Motor neuron (in vitro differentiated cells): ENCODE results near the gene OXNAD1. TPM values are rescaled to one million over a fixed set of nuclear protein-coding genes. Genes with fewer than 3 reads are reported as not detected.
"Not testable (repeated sequence)": the region's sequence is repeated elsewhere in the genome, so short reads cannot be mapped to it uniquely, and the experiment has no call there.

Experiments
- ATAC-seq, 8 experiments: fragments of 200-7000 bp; cut with Tn5 transposase; replicated peaks in 6 of 8; 2 replicates each; pipeline ENCODE4 v1.8.0; 2021; ENCODE audit warnings: mild to moderate bottlenecking in 8 of 8, moderate library complexity in 8 of 8
- H3K27ac ChIP-seq, 2 donors: fragments of 250-450 bp; sonication (Bioruptor Pico); 2 replicates each; pipeline ENCODE4 v1.9.0; 2021; ENCODE audit warnings: antibody characterized with exemption in 2 of 2, mild to moderate bottlenecking in 2 of 2, moderate library complexity in 1 of 2
- H3K4me1 ChIP-seq, 2 donors: fragments of 250-450 bp; sonication (Bioruptor Pico); replicated peaks in 1 of 2; 2 replicates each; pipeline ENCODE4 v1.6.1; 2021; ENCODE audit warnings: antibody characterized with exemption in 2 of 2, mild to moderate bottlenecking in 2 of 2, moderate library complexity in 1 of 2
- H3K4me3 ChIP-seq, 5 donors: fragments of 250-450 bp; sonication (Bioruptor Pico); 2 replicates each; pipeline ENCODE4 v1.9.0; 2021; ENCODE audit warnings: antibody characterized with exemption in 5 of 5, mild to moderate bottlenecking in 5 of 5, moderate library complexity in 4 of 5
- WGBS, 10 experiments: fragments of 450-650 bp; shearing (Covaris generic); methylation state at CpG; one replicate each; pipeline ENCODE4 v1.0.0; 2022; 5-methylcytosine and 5-hydroxymethylcytosine counted together
- in situ Hi-C, 9 experiments: fragments of 400-800 bp; cut with MboI; loops; one replicate each; pipeline ENCODE4 v1.15.0; 2021; ENCODE audit warnings: low sequenced_read_pairs in 9 of 9, low pct_unique_long_range_greater_than_20kb in 2 of 9; ENCODE audit not compliant: unreplicated experiment in 9 of 9
- total RNA-seq, 8 experiments: library from RNA; unstranded; fragments of 300-600 nt; gene quantifications; 2 replicates each; pipeline versions ENCODE4 v1.2.3 to v1.2.4, GENCODE V29; 2022

The OXNAD1 gene
- total RNA-seq, 8 experiments from 2014 or later: 10.2 to 25.2 (median 18.1) TPM

GRCh38 chr3:16301507-16301906 lies 36.5 kb downstream of the OXNAD1 start:
- ATAC-seq: no peak
- H3K4me1 ChIP-seq: peaks cover 4 to 10% of the 10 kb centered on the region in 2 donors
- H3K4me3 ChIP-seq: no peak overlapping the region
- no peak overlapping the region for H3K27ac ChIP-seq
- in situ Hi-C loops: loop anchor here in 1 of 9 experiments (10.0 kb wide), 1 partner anchor 213 kb away; the partner anchor contains the start of gene RFTN1
- WGBS, 10 experiments: 13 to 100% (median 24%) methylated on average over 1 to 6 of the region's 6 CpGs; no CpG with 5 or more reads in 1 of the 10 experiments

- H3K4me1 ChIP-seq: peaks cover 4 to 10% of the 10 kb centered on the region in 2 donors
- no peak overlapping the region for H3K27ac ChIP-seq
- H3K4me3 ChIP-seq: no peak overlapping the region
- peak in 4 of 8 experiments; percentile 9 to 41 (median 20) for ATAC-seq
- in situ Hi-C loops: loop anchor here in 1 of 9 experiments (10.0 kb wide), 1 partner anchor 213 kb away; the partner anchor contains the start of gene RFTN1
- 0 to 70% (median 58%) methylated on average over 1 to 6 of the region's 6 CpGs; no CpG with 5 or more reads in 2 of the 10 experiments for WGBS, 10 experiments
These were observed 37.1 kb downstream of the OXNAD1 start for GRCh38 chr3:16302082-16302631.

GRCh38 chr3:16303037-16303575 lies 38.1 kb downstream of the OXNAD1 start:
- ATAC-seq: no peak
- H3K4me1 ChIP-seq: peaks cover 4 to 10% of the 10 kb centered on the region in 2 donors
- no peak overlapping the region for H3K4me3 ChIP-seq
- H3K27ac ChIP-seq: no peak overlapping the region
- WGBS, 10 experiments: 20 to 100% (median 90%) methylated on average over 1 to 2 of the region's 2 CpGs; no CpG with 5 or more reads in 3 of the 10 experiments
- in situ Hi-C loops: loop anchor here in 1 of 9 experiments (10.0 kb wide), 1 partner anchor 212 kb away; the partner anchor contains the start of gene RFTN1

- in situ Hi-C loops: loop anchor here in 1 of 9 experiments (10.0 kb wide), 1 partner anchor 210 kb away; the partner anchor contains the start of gene RFTN1
These were observed 39.3 kb downstream of the OXNAD1 start for GRCh38 chr3:16304061-16305010.

DNA sequence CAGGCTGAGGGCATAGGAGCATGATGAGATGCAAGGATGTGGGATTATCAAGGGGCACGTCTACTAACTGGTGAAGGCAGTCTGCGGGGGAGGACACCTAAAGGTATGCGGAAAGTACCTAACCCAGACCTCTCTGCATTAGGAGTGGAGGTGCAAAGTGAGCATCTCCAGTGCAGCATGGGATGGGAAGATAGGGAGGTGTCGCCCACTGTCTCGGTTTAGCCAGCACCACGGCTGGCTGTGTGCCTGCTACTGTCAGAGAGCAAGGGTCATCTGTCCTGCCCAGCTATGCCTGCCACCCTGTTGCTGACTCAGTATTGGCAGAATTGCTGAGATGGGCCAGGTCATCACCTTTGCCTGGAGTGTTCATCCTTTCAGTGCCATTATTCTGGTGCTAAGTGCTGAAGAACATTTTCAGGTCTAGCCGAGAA lies 40.1 kb downstream of the OXNAD1 start:
- in situ Hi-C loops: loop anchor here in 1 of 9 experiments (10.0 kb wide), 1 partner anchor 210 kb away; the partner anchor contains the start of gene RFTN1
- H3K4me1 ChIP-seq: peaks cover 4 to 10% of the 10 kb centered on the region in 2 donors
- ATAC-seq: no peak
- no peak overlapping the region for H3K27ac ChIP-seq
- WGBS, 10 experiments: 75 to 100% (median 100%) methylated on average over 1 to 2 of the region's 7 CpGs; no CpG with 5 or more reads in 4 of the 10 experiments
- no peak overlapping the region for H3K4me3 ChIP-seq

More at GRCh38 chr3:16304061-16305010, 39.3 kb downstream of the OXNAD1 start:
- no peak for ATAC-seq
- WGBS, 10 experiments: 80 to 100% (median 100%) methylated on average over 1 to 2 of the region's 2 CpGs; no CpG with 5 or more reads in 2 of the 10 experiments
- peaks cover 4 to 10% of the 10 kb centered on the region in 2 donors for H3K4me1 ChIP-seq
- no peak overlapping the region for H3K4me3 ChIP-seq
- no peak overlapping the region for H3K27ac ChIP-seq

- Histone ChIP-seq H3K27ac (no peak overlapping the region), H3K4me1 (no peaks in the 10 kb centered on the region), H3K4me3 (no peak overlapping the region)
- WGBS, 10 experiments: 81 to 100% (median 94%) methylated on average over 2 to 5 of the region's 5 CpGs
- ATAC-seq: no peak
- in situ Hi-C loops: loop anchor here in 1 of 9 experiments (10.0 kb wide), 1 partner anchor 207 kb away; the partner anchor contains the start of gene RFTN1
These were observed 43.0 kb downstream of the OXNAD1 start for GRCh38 chr3:16307832-16308531.

DNA sequence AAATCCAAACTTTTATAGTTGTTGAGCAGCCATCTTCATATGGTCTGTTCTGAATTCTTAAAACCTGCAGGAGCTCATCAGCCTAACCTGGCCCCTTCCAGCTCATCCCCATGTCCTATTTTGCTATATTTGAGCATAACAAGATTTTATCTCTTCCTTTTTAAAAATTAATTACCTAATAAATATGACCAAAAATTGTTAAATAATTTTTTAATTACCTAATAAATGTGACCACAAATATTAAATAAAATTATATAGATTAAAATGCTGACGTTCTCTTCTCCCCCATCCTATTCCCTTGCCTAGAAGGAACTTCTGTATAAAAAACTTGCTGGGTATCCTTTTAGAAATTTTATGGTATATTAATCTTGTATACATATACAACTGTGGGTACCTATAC lies 43.7 kb downstream of the OXNAD1 start:
- Histone ChIP-seq H3K27ac (no peak overlapping the region), H3K4me1 (no peaks in the 10 kb centered on the region), H3K4me3 (no peak overlapping the region)
- WGBS, 10 experiments: 80 to 100% (median 100%) methylated on average over 1 of the region's 1 CpG; no CpG with 5 or more reads in 1 of the 10 experiments
- in situ Hi-C loops: loop anchor here in 1 of 9 experiments (10.0 kb wide), 1 partner anchor 206 kb away; the partner anchor contains the start of gene RFTN1
- no peak for ATAC-seq

DNA sequence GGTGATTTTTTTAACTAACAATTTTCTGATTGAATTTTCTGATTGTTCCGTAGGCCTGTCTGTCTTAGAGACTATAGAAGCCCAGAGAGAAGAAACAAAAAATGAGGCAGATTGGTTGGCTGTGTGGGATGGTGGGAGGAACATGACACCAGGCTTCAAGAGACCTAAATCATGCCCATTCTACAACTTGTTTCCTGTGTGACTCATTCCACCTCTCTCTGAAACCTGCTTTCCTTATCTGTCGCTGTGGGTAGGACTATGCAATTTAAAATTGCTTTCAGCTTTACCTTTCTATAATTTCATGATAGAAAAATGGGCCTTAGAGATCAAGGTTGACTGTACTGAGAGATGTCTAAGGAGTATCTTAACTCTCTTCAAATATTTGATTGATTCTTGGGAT lies 44.5 kb downstream of the OXNAD1 start:
- H3K4me3 ChIP-seq: no peak overlapping the region
- ATAC-seq: peak in 2 of 8 experiments; percentile 50 to 59
- H3K4me1 ChIP-seq: no peaks in the 10 kb centered on the region
- no peak overlapping the region for H3K27ac ChIP-seq
- in situ Hi-C loops: loop anchor here in 1 of 9 experiments (10.0 kb wide), 1 partner anchor 205 kb away; the partner anchor contains the start of gene RFTN1
- WGBS, 10 experiments: 60 to 100% (median 100%) methylated on average over 1 of the region's 2 CpGs; no CpG with 5 or more reads in 7 of the 10 experiments

DNA sequence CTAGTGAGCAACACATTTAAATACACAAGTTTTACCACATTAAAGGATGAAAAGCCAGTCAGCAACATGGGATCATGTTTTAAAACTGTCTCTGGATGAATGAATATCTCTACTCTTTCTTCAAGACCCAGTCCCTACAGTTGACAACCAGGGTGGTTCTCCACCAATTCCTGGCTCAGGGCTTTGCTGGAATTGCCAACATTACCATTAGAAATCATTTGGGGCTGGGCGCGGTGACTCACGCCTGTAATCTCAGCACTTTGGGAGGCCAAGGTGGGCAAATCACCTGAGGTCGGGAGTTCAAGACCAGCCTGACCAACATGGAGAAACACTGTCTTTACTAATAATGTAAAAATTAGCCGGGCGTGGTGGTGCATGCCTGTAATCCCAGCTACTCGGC lies 45.5 kb downstream of the OXNAD1 start:
- H3K27ac ChIP-seq, H3K4me3 ChIP-seq, in situ Hi-C loops, ATAC-seq, H3K4me1 ChIP-seq: not testable (repeated sequence)
- 83 to 100% (median 97%) methylated on average over 1 to 7 of the region's 7 CpGs; no CpG with 5 or more reads in 3 of the 10 experiments for WGBS, 10 experiments

DNA sequence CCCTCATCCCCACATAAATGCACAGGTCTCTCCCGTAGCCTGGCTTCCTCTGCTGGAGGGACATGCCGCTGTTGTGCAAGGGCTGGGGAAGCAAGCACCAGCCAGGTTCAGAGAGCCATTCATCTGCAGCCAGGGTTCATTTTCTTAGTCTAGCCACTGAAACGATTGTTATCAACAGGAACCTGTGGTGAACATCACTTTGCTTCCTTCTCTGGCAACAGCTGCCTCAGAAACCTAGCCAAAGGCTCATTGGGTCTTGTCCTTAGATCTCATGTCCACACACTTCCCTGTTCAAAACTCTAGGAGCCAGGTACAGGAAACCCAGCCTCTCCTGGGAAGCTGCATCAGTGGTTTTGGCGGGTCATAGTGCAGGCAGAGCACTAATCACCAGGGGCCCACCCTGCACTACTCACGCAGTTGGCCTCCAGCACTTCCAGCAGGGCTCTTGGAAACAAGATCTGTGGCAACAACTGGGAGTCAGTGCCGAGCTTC lies 47.0 kb downstream of the OXNAD1 start:
- peak in 1 of 8 experiments; percentile 81 for ATAC-seq
- H3K4me3 ChIP-seq: no peak overlapping the region
- no peak overlapping the region for H3K27ac ChIP-seq
- 40 to 100% (median 89%) methylated on average over 1 to 5 of the region's 6 CpGs; no CpG with 5 or more reads in 1 of the 10 experiments for WGBS, 10 experiments
- in situ Hi-C loops: no loop called here
- no peaks in the 10 kb centered on the region for H3K4me1 ChIP-seq

DNA sequence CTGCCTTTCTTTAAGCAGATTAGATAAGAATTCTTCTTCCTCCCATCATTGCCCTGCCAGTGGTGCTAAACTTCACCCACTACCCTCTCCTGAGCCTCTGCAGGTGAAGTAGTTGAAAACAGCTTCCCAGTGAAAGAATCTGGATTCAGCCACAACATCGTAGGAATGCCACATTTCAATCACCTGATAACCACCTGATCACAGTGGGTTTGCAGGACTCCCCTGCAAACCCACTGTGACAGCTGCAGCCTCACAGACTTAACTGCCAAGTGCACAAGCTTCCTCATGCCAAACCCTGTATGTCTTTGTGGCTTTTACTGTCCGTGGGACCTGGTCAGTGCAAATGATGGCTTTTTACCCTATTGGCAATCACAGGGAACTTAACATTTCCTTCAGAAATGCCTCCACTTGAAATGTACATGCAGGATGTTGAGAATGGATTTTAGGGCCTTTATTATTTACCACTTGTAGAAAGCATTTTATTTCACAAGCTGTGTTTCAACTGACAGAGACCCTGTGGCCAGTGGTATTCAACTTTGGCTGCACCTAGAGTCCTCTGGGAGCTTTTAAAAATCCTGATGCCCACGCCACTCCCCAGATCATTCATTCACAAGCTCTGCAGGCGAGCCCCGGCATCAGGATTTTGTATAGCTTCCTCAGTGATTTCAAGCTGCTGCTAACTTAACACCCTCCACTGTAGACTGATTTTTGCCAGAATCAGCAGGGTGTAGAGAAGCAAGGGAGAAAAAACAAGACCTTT lies 49.1 kb downstream of the OXNAD1 start:
- Histone ChIP-seq H3K4me1 (no peaks in the 10 kb centered on the region), H3K27ac (no peak overlapping the region), H3K4me3 (no peak overlapping the region)
- no peak for ATAC-seq
- in situ Hi-C loops: no loop called here
- 83 to 100% (median 90%) methylated on average over 2 to 5 of the region's 5 CpGs; no CpG with 5 or more reads in 3 of the 10 experiments for WGBS, 10 experiments
